ENCODE data around the gene PAFAH1B1. TPM values are rescaled to one million over a fixed set of nuclear protein-coding genes. Genes with fewer than 3 reads are reported as not detected.

Gene PAFAH1B1
- total and polyA plus RNA-seq, 2 experiments from 2014 or later = 69.9 to 71.7 TPM

GRCh38 chr17:2731807-2732206, 138.4 kb downstream of the PAFAH1B1 start:
- Histone ChIP-seq H3K27me3 (ENCODE audit: insufficient read depth) (no peaks in the 10 kb centered on the region), H3K9me2 (ENCODE audit: insufficient read depth) (no peaks in the 10 kb centered on the region), H3K4me1 (ENCODE audit: insufficient read depth) (no peaks in the 10 kb centered on the region), H3K36me3 (ENCODE audit: insufficient read depth) (no peaks in the 10 kb centered on the region), H3K4me2 (no peak overlapping the region), H3K4me3 (no peak overlapping the region), H2AFZ (no peak overlapping the region), H4K20me1 (replicated peaks; ENCODE audit: insufficient read depth) (no peaks in the 10 kb centered on the region; the same call in 1 of the 2 replicates), H3K79me2 (replicated peaks; ENCODE audit: insufficient read depth) (no peaks in the 10 kb centered on the region), H3K27ac (ENCODE audit: low read depth) (no peak overlapping the region), H3F3A (replicated peaks; ENCODE audit: low read depth) (no peaks in the 10 kb centered on the region)
- no peak overlapping the region for H3K27ac Mint-ChIP-seq
- no peak overlapping the region for H3K4me3 Mint-ChIP-seq
- TF ChIP-seq NANOG (IDR thresholded peaks at IDR 0.05; ENCODE audit: borderline replicate concordance) = no peak
- TF ChIP-seq CTCF (conservative IDR thresholded peaks at IDR 0.05; ENCODE audit: low read depth in 2 of 2) = no peak
- TF ChIP-seq POLR2AphosphoS5 (IDR thresholded peaks at IDR 0.05; ENCODE audit: low read depth) = no peak
- TF ChIP-seq ZNF462 (CRISPR knock-in tag; IDR thresholded peaks at IDR 0.05) = no peak
- no peak for TF ChIP-seq CREB1 (CRISPR knock-in tag; IDR thresholded peaks at IDR 0.05; ENCODE audit: low read depth)
- no peak for TF ChIP-seq ZNF114 (CRISPR knock-in tag; IDR thresholded peaks at IDR 0.05)
- no peak for TF ChIP-seq STAT1 (IDR thresholded peaks at IDR 0.05; ENCODE audit: unreplicated experiment)
- TF ChIP-seq REST (IDR thresholded peaks at IDR 0.05; ENCODE audit: unreplicated experiment) = no peak
- no peak for TF ChIP-seq EZH2 (IDR thresholded peaks at IDR 0.05; ENCODE audit: low read depth, unreplicated experiment)
- no peak for TF ChIP-seq EZH2phosphoT487 (IDR thresholded peaks at IDR 0.05; ENCODE audit: unreplicated experiment)
- TF ChIP-seq JUNB (IDR thresholded peaks at IDR 0.05; ENCODE audit: unreplicated experiment) = no peak
- TF ChIP-seq ETS1 (IDR thresholded peaks at IDR 0.05) = no peak
- TF ChIP-seq ZNF331 (CRISPR knock-in tag; IDR thresholded peaks at IDR 0.05; ENCODE audit: low read depth) = no peak
- H3K9me3 Mint-ChIP-seq = no peaks in the 10 kb centered on the region; the same call in 2 of the 3 replicates
- ATAC-seq (no peak), DNase-seq (ENCODE audit: low spot score) (no peak)
- H3K36me3 Mint-ChIP-seq (ENCODE audit: low read depth) = peaks cover 15% of the 10 kb centered on the region
- no peaks in the 10 kb centered on the region; the same call in 2 of the 3 replicates for H3K4me1 Mint-ChIP-seq
- H3K27me3 Mint-ChIP-seq (ENCODE audit: insufficient read depth, low read depth, poor library complexity) = no peaks in the 10 kb centered on the region

Data from GM23338 (cell line).